Measurements from ENCODE around the gene MACIR.

Gene MACIR

DNA sequence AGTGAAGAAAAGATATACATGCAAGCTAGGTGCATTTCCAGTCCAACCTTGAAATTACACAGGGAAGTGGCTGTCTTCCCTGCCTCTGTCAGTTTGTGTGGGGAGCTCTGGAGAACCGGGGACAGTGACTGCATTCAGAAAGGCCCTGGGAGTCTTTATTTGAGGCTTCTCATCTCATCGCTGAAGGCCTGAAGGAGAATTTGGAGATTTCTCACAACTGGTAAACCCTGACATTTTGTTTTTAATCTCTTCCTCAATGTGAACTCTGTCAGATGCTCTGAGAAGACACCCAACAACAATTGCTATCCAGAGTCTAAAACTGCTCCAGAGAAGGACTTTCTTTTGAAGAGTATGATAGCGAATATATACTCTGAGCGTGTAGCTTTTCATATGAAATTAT is 33.0 kb downstream of the MACIR start:
- DNase-seq (ENCODE audit: low read depth): no peak

DNA sequence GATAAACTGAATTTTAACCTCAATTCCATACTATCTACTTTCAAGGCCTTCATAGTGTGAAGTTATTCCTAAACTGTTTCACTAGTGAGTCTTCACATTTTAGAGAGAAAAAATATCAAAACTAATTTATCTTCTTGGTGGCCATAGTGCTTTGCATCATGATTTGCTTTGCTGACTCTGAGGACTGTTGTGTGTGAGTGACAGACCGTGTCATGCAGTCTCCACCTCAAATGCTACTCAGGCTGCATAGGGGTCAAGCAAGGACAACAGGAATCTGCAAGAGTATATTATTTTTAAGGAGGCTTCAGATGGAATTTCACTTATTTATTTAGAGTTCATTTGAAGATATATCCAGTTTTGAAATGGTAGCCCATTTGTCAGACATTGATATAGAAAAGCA is 34.5 kb downstream of the MACIR start:
- no peak for DNase-seq (ENCODE audit: low read depth)

DNA sequence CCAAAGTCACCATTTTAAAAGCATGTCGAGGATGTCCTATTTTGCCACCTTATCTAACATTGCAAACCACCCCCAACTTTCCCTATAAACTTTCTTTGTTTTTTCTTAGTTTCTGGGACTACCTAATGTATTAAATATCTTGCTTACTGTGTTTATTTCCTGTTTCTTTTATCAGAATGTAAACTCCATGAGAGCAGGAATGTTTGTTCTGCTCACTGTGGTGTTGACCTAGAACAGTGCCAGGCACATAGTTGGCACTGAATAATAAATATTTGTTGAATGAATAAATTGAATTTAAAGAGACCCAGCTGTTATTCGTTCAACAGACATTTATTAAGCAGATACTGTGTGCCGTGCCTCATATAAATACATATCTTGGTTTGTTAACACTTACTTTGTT is 35.2 kb downstream of the MACIR start:
- no peak for DNase-seq (ENCODE audit: low read depth)

DNA sequence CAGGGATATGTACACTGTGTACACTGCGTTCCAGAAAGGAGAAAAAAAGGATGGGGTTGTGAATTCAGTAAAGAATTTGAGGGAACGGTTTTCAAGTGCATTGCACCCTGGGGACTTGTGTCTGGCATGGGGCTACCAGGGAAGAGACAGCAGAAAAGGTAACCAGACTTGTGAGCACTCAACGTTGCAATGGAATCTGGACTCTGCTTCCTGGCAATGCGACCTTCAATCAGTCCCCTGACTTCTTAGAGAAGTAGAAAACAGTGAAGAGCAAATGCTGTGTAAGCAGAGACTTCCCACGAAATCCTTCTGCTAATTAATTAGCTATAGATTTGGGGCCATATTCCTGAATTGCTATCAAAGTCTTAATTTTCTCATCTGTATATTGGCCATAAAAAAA is 36.3 kb downstream of the MACIR start:
- no peak for DNase-seq (ENCODE audit: low read depth)

DNA sequence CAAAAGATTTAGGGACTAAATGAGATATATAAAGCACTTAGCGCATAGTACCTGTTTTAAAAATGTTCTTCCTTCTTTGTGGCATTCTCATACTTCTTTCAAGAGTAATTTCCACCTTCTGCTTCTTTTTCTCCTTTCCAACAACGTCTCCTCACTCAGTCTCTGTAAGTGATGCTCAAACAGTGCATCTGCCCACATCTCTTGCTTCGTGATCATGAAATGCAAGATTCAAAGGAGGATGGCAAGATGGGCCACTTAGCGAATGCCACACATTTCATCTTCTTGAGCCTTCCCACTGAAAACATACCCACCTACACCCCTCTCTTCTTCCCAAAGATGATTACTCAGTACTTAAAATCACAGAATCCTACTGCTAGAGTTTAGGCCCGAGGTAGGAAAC is 36.9 kb downstream of the MACIR start:
- no peak for DNase-seq (ENCODE audit: low read depth)

DNA sequence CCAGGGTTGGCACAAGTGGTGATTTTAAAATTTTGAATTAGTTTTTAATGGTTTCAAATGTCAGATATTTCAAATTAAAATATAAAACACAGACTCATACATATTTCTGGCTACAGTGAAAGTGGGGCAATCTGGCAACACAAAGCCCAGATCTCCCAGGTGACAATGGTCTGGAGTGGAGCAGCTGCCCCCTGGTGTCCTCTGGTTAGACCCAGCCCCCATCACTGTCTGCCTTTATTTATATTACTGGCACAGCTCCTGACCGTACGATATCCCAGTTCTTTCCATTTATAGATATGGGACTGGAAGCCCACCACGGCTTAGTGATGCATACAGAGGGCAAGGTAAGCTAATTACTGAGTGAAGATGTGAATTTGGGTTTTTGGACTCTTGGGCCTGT is 37.3 kb downstream of the MACIR start:
- DNase-seq (ENCODE audit: low read depth): no peak

DNA sequence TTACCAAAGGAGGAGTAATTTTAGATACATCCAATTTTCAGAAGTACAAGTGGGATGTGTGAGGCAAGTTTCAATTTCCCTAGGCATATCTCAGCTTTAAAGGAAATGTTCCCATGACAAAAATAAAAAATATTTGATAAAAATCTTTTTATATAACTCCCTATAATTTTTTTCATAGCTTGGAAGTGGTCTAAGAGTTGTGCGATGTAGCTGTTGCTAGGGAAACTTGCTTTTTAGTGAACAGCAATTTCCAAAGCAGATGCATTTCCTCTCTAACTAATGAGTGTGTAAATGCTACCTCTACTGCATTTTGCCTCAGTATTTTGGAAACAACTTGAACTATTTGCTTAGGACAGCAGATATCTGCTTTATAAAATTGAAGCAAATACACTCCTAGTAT is 39.6 kb downstream of the MACIR start:
- DNase-seq (ENCODE audit: low read depth): no peak

DNA sequence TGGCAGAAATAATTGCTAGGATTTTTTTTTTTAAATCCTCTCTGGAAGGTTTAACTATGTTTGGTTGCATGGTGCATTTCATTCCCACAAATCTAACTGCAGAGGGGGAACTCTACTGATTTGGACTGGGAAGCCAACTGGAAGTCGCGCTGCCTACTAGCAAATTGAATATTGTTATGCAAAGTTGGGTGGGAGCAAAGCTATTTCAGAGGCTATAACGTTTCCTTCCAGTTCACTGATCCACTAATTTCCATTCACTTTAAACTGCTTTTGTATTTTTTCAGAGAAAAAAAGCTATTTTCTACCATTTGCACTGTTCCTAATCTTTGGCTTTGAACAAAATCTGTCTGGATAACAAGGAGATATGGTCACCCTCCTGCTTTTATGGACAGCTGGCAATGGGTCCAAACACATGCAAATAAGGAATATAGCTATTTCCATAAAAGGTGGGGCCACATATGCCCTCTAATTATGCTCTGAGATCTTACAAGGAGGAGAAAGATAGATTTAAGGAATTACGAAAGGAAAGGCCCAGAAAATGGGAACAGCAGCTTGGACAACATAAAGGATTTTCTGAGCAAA is 40.1 kb downstream of the MACIR start:
- DNase-seq (ENCODE audit: low read depth): no peak

DNA sequence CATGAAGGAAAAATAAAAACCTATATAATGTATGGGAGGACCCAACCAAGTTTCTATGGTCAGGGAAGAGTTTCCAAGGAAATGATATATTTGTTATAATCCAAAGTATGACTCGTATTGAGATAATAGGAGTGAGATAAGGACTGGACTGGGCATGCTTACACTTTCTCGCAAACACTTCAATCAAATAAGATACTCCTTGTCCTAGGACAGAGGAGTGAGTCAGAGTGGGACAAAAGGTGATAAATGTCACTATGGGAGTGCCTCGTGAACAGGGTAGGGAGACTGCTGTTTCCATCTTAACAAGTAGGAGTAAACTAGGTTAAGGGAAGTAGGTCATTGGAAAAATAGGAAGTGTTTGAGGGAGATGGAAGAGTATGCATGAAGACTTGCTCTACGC is 47.2 kb downstream of the MACIR start:
- no peak for DNase-seq (ENCODE audit: low read depth)

DNA sequence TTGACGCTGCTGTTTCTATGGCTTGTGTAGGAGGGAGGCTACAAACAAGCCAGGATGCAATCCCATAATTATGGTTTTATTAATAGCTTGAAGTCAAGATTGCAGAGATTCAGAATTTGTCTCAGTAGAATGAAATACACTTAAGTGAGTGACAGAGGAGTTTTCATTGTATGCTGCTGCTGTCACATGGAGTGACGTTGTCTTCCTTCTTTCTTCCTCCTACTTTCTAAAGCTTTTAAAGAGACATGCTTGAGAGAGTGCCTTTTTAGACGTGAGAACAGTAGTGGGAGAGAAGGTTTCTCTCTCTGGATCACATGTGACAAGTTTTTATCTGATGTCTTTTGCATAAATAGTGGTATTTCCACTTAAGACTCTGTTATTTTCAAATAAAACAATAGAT is 48.9 kb downstream of the MACIR start:
- DNase-seq (ENCODE audit: low read depth): no peak

DNA sequence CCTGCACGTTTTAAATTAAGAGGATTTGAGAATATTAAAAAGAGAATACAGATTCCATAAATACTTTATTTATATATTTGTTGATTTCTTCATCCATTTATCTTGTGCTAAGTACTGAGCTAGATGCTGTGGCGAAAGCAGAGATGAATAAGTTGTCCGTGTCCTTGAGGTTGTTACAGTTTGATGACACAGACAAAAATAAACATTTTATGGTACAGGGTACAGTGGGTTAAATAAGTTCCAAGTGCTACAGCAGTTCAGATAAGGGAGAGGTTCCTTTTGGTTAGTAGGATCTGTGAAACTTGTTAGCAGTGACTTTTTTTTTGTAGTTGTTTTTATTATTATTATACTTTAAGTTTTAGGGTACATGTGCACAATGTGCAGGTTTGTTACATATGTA is 50.2 kb downstream of the MACIR start:
- no peak for DNase-seq (ENCODE audit: low read depth)

DNA sequence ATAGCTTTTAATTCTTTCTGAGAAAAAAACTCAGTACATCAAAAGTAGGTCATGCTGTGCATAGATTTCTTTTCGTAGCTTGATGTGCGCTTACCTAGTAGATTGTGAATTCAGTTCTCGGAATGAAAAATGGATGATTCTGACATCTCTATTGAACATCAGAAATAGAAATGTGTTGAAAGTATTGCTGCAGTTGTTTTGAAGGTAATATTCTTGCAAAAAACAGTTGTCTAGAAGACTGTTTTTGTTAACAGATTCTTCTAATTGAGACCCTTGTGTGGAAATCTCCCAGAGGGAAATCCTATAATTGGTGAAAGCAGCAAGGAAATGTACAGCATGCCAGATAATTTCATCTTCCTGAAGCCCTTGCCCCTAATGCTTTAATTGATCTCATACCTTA is 54.5 kb downstream of the MACIR start:
- DNase-seq (ENCODE audit: low read depth): no peak

DNA sequence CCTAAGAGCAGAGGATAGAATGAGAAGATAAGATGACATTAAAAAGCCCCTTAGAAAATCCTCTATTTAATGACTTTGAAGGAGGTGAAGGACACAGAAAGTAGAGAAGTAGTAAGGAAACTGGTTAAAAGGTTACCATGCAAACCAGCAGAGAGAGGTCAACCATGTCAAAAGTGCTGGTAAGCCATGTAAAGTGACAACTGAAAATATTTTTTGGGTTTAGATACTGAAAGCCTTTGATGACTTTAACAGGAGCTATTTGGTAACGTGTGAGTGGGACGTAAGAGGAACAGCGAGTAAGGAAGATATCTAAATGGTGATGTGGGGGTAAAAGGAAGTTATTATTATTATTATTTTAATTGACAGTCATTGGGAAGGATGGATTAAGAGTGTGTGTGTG is 56.9 kb downstream of the MACIR start:
- DNase-seq (ENCODE audit: low read depth): no peak

DNA sequence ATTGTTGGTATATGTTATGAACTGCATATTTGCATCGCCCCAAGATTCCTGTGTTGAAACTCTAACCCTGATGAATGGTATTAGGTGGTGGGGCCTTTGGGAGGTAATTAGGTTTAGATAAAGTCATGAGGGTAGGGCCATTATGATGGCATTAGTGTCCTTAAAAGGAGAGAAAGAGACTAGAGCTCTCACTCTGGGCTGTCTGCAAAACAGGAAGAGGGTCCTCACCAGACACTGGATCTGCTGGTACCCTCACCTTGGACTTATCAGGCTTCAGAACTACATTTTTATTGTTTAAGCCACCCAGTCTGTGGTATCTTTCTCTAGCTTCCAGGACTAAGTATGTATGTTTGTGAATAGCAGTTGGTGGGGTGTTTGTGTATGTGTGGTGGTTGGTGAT is 68.9 kb downstream of the MACIR start:
- DNase-seq (ENCODE audit: low read depth): no peak

DNA sequence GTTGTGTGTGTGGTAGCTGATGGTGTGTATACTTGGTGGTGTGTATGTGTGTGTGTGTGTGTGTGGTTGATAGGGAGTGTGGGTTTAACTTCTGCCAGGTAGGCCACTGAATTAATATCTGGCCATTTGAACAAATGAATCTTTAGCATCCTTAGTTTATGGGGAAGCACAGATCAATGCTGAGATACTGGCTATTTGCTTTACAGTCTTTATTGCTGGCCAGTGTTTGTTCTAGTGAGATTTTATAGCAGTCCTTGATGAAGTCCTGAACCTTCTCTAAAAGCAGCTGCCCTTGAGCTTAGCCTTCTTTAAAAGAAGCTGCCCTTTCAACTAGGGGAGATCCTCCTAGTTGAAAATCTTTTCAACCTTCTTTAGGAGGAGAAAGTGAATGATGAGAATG is 69.3 kb downstream of the MACIR start:
- no peak for DNase-seq (ENCODE audit: low read depth)

Measured in stimulated activated CD8-positive, alpha-beta memory T cell treated with anti-CD3 and anti-CD28 coated beads, Interleukin-15, amount 100 ng/mL, for 24 hours (primary cell).